LNCaP clone FGC (cell line): Measurements from ENCODE around the gene KIF26A.

Experiments used
- DNase-seq: peaks from one replicate; pipeline ENCODE4 v3.0.0-alpha.2; 2011; ENCODE audit warnings: low read depth
- H3K4me3 ChIP-seq: 2 replicates; pipeline ENCODE4 v1.5.1; 2011; ENCODE audit warnings: mild to moderate bottlenecking, low read depth, low read length, control low read depth
- CTCF ChIP-seq: IDR thresholded peaks from 2 replicates; pipeline ENCODE4 v1.5.1; 2012; ENCODE audit warnings: mild to moderate bottlenecking; ENCODE audit not compliant: control insufficient read depth, insufficient read depth; ENCODE audit errors: extremely low read depth

Gene KIF26A

GRCh38 chr14:104094056-104094708, 44.2 kb upstream of the KIF26A start:
- DNase-seq = no peak
- no peak overlapping the region for H3K4me3 ChIP-seq
- TF ChIP-seq CTCF = peak; percentile 17; the same call in 1 of the 2 replicates

- peak; percentile 99 for TF ChIP-seq CTCF
- no peak overlapping the region for H3K4me3 ChIP-seq
- DNase-seq = no peak
These were observed 43.5 kb upstream of the KIF26A start for GRCh38 chr14:104094709-104095425.

- H3K4me3 ChIP-seq = no peak overlapping the region
- DNase-seq = no peak
- TF ChIP-seq CTCF = no peak
These were observed 42.7 kb upstream of the KIF26A start for GRCh38 chr14:104095426-104096310.

GRCh38 chr14:104096318-104096717, 42.1 kb upstream of the KIF26A start:
- H3K4me3 ChIP-seq = no peak overlapping the region
- TF ChIP-seq CTCF = no peak
- no peak for DNase-seq

- no peak for DNase-seq
- TF ChIP-seq CTCF = peak; percentile 23
- H3K4me3 ChIP-seq = no peak overlapping the region
These were observed 41.4 kb upstream of the KIF26A start for GRCh38 chr14:104096751-104097700.
